ENCODE data around the gene LUC7L2.
"Not testable (repeated sequence)": the region's sequence is repeated elsewhere in the genome, so short reads cannot be mapped to it uniquely, and the experiment has no call there.

Gene LUC7L2

GRCh38 chr7:139330333-139331030 lies 29.2 kb upstream of the LUC7L2 start:
- DNase-seq (ENCODE audit: low read depth): no peak
- TF ChIP-seq CTCF (IDR thresholded peaks at IDR 0.05; ENCODE audit: control insufficient read depth, extremely low read depth, insufficient read depth): no peak
- no peak overlapping the region for H3K4me3 ChIP-seq (ENCODE audit: low read depth, low read length)

- H3K4me3 ChIP-seq (ENCODE audit: low read depth, low read length): no peak overlapping the region
- TF ChIP-seq CTCF (IDR thresholded peaks at IDR 0.05; ENCODE audit: control insufficient read depth, extremely low read depth, insufficient read depth): no peak
- DNase-seq (ENCODE audit: low read depth): no peak
Measured at GRCh38 chr7:139332697-139333359, 26.9 kb upstream of the LUC7L2 start.

GRCh38 chr7:139333443-139333842 lies 26.3 kb upstream of the LUC7L2 start:
- H3K4me3 ChIP-seq (ENCODE audit: low read depth, low read length); DNase-seq (ENCODE audit: low read depth): not testable (repeated sequence)

GRCh38 chr7:139334399-139335150 lies 25.1 kb upstream of the LUC7L2 start:
- TF ChIP-seq CTCF (IDR thresholded peaks at IDR 0.05; ENCODE audit: control insufficient read depth, extremely low read depth, insufficient read depth): no peak
- no peak overlapping the region for H3K4me3 ChIP-seq (ENCODE audit: low read depth, low read length)
- no peak for DNase-seq (ENCODE audit: low read depth)

- TF ChIP-seq CTCF (IDR thresholded peaks at IDR 0.05; ENCODE audit: control insufficient read depth, extremely low read depth, insufficient read depth): no peak
- DNase-seq (ENCODE audit: low read depth): no peak
- no peak overlapping the region for H3K4me3 ChIP-seq (ENCODE audit: low read depth, low read length)
Measured at GRCh38 chr7:139339025-139339424, 20.7 kb upstream of the LUC7L2 start.

- H3K4me3 ChIP-seq (ENCODE audit: low read depth, low read length): peak overlapping the region; percentile 62
- no peak for DNase-seq (ENCODE audit: low read depth)
- TF ChIP-seq CTCF (IDR thresholded peaks at IDR 0.05; ENCODE audit: control insufficient read depth, extremely low read depth, insufficient read depth): no peak
Measured at GRCh38 chr7:139339698-139340036, 20.0 kb upstream of the LUC7L2 start.

- peak overlapping the region; percentile 62 for H3K4me3 ChIP-seq (ENCODE audit: low read depth, low read length)
- peak; percentile 50 for TF ChIP-seq CTCF (IDR thresholded peaks at IDR 0.05; ENCODE audit: control insufficient read depth, extremely low read depth, insufficient read depth)
- DNase-seq (ENCODE audit: low read depth): peak; percentile 99
Measured at GRCh38 chr7:139340037-139340807, 19.5 kb upstream of the LUC7L2 start.

All from LNCaP clone FGC (cell line).